ENCODE measurements around the gene TRIM42.

DNA sequence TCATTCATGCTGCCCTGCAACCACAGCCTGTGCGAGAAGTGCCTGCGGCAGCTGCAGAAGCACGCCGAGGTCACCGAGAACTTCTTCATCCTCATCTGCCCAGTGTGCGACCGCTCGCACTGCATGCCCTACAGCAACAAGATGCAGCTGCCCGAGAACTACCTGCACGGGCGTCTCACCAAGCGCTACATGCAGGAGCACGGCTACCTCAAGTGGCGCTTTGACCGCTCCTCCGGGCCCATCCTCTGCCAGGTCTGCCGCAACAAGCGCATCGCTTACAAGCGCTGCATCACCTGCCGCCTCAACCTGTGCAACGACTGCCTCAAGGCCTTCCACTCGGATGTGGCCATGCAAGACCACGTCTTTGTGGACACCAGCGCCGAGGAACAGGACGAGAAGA, 4.7 kb downstream of the TRIM42 start:
- TF ChIP-seq ZFP30 (CRISPR knock-in tag; IDR thresholded peaks at IDR 0.05) (no peak), RARB (CRISPR knock-in tag; IDR thresholded peaks at IDR 0.05) (no peak), SNAI2 (CRISPR knock-in tag; IDR thresholded peaks at IDR 0.05) (no peak), GLIS3 (CRISPR knock-in tag; IDR thresholded peaks at IDR 0.05) (no peak), ZFP3 (CRISPR knock-in tag; IDR thresholded peaks at IDR 0.05) (no peak), ZC3H10 (CRISPR knock-in tag; IDR thresholded peaks at IDR 0.05) (no peak), TOX (CRISPR knock-in tag; IDR thresholded peaks at IDR 0.05; ENCODE audit: borderline replicate concordance) (no peak), CSDC2 (CRISPR knock-in tag; IDR thresholded peaks at IDR 0.05) (no peak)
- TF ChIP-seq, protein P1, sequence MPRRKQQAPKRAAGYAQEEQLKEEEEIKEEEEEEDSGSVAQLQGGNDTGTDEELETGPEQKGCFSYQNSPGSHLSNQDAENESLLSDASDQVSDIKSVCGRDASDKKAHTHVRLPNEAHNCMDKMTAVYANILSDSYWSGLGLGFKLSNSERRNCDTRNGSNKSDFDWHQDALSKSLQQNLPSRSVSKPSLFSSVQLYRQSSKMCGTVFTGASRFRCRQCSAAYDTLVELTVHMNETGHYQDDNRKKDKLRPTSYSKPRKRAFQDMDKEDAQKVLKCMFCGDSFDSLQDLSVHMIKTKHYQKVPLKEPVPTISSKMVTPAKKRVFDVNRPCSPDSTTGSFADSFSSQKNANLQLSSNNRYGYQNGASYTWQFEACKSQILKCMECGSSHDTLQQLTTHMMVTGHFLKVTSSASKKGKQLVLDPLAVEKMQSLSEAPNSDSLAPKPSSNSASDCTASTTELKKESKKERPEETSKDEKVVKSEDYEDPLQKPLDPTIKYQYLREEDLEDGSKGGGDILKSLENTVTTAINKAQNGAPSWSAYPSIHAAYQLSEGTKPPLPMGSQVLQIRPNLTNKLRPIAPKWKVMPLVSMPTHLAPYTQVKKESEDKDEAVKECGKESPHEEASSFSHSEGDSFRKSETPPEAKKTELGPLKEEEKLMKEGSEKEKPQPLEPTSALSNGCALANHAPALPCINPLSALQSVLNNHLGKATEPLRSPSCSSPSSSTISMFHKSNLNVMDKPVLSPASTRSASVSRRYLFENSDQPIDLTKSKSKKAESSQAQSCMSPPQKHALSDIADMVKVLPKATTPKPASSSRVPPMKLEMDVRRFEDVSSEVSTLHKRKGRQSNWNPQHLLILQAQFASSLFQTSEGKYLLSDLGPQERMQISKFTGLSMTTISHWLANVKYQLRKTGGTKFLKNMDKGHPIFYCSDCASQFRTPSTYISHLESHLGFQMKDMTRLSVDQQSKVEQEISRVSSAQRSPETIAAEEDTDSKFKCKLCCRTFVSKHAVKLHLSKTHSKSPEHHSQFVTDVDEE (CRISPR knock-in tag; IDR thresholded peaks at IDR 0.05), result no peak
- TF ChIP-seq, protein P2, sequence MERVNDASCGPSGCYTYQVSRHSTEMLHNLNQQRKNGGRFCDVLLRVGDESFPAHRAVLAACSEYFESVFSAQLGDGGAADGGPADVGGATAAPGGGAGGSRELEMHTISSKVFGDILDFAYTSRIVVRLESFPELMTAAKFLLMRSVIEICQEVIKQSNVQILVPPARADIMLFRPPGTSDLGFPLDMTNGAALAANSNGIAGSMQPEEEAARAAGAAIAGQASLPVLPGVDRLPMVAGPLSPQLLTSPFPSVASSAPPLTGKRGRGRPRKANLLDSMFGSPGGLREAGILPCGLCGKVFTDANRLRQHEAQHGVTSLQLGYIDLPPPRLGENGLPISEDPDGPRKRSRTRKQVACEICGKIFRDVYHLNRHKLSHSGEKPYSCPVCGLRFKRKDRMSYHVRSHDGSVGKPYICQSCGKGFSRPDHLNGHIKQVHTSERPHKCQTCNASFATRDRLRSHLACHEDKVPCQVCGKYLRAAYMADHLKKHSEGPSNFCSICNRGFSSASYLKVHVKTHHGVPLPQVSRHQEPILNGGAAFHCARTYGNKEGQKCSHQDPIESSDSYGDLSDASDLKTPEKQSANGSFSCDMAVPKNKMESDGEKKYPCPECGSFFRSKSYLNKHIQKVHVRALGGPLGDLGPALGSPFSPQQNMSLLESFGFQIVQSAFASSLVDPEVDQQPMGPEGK (CRISPR knock-in tag; IDR thresholded peaks at IDR 0.05; ENCODE audit: borderline replicate concordance), result no peak
- TF ChIP-seq, protein P3, sequence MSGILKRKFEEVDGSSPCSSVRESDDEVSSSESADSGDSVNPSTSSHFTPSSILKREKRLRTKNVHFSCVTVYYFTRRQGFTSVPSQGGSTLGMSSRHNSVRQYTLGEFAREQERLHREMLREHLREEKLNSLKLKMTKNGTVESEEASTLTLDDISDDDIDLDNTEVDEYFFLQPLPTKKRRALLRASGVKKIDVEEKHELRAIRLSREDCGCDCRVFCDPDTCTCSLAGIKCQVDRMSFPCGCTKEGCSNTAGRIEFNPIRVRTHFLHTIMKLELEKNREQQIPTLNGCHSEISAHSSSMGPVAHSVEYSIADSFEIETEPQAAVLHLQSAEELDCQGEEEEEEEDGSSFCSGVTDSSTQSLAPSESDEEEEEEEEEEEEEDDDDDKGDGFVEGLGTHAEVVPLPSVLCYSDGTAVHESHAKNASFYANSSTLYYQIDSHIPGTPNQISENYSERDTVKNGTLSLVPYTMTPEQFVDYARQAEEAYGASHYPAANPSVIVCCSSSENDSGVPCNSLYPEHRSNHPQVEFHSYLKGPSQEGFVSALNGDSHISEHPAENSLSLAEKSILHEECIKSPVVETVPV (CRISPR knock-in tag; IDR thresholded peaks at IDR 0.05), result no peak
- TF ChIP-seq, protein P4, sequence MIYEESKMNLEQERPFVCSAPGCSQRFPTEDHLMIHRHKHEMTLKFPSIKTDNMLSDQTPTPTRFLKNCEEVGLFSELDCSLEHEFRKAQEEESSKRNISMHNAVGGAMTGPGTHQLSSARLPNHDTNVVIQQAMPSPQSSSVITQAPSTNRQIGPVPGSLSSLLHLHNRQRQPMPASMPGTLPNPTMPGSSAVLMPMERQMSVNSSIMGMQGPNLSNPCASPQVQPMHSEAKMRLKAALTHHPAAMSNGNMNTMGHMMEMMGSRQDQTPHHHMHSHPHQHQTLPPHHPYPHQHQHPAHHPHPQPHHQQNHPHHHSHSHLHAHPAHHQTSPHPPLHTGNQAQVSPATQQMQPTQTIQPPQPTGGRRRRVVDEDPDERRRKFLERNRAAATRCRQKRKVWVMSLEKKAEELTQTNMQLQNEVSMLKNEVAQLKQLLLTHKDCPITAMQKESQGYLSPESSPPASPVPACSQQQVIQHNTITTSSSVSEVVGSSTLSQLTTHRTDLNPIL (CRISPR knock-in tag; IDR thresholded peaks at IDR 0.05; ENCODE audit: low read depth), result no peak

Data from SK-N-SH treated with all-trans-retinoic acid at 6 μM for 48 hours (cell line).